H1 (cell line): ENCODE measurements around the gene DPRX. TPM values are rescaled to one million over a fixed set of nuclear protein-coding genes. Genes with fewer than 3 reads are reported as not detected.
"Not testable (repeated sequence)": the region's sequence is repeated elsewhere in the genome, so short reads cannot be mapped to it uniquely, and the experiment has no call there.

ENCODE experiments used
- CTCF ChIA-PET: fragments of 300-600 bp; sonication (Branson Sonifier 250); formaldehyde crosslinking; loops from one replicate; lab custom pipeline; 2021; ENCODE audit not compliant: partially characterized antibody; lab: Charles Lee
- POLR2A ChIA-PET: fragments of 300-600 bp; sonication (Branson Sonifier 250); formaldehyde crosslinking; loops from one replicate; lab custom pipeline; 2021; ENCODE audit warnings: inconsistent platforms; ENCODE audit not compliant: partially characterized antibody; lab: Charles Lee
- DNase-seq, 2 experiments: peaks; one replicate each; pipeline versions ENCODE4 v3.0.0 to v3.0.0-alpha.2; 2010 to 2022; ENCODE audit warnings: low spot score in 2 of 2, low read depth in 1 of 2, mixed read lengths in 1 of 2
- FAIRE-seq: peaks from 2 replicates; lab custom pipeline; 2011; peaks lifted over from hg19 to GRCh38; lab: Jason Lieb, UNC
- H2AFZ ChIP-seq: 2 replicates; pipeline ENCODE4 v1.8.1; 2012; ENCODE audit warnings: low read length, inconsistent platforms
- H2AK5ac ChIP-seq: 2 replicates; pipeline ENCODE4 v1.6.1; 2013; ENCODE audit warnings: low read depth, low read length
- H2BK120ac ChIP-seq: replicated peaks from 2 replicates; pipeline ENCODE3; 2013; ENCODE audit warnings: low read depth, low read length, inconsistent platforms
- H2BK12ac ChIP-seq: 2 replicates; pipeline ENCODE4 v1.6.1; 2013; ENCODE audit warnings: low read depth, low read length
- H2BK15ac ChIP-seq: 2 replicates; pipeline ENCODE4 v1.6.1; 2013; ENCODE audit warnings: low read length
- H2BK20ac ChIP-seq: 2 replicates; pipeline ENCODE4 v1.6.1; 2013; ENCODE audit warnings: low read length
- H2BK5ac ChIP-seq: 2 replicates; pipeline ENCODE4 v1.6.1; 2013; ENCODE audit warnings: low read depth, low read length
- H3K14ac ChIP-seq: 2 replicates; pipeline ENCODE4 v1.6.1; 2013; ENCODE audit warnings: inconsistent platforms; ENCODE audit not compliant: insufficient read length
- H3K18ac ChIP-seq: 2 replicates; pipeline ENCODE4 v1.6.1; 2013; ENCODE audit warnings: low read length; ENCODE audit errors: extremely low read depth
- H3K23ac ChIP-seq: 2 replicates; pipeline ENCODE4 v1.6.1; 2013; ENCODE audit warnings: inconsistent platforms; ENCODE audit not compliant: insufficient read length
- H3K23me2 ChIP-seq: 2 replicates; pipeline ENCODE4 v1.6.1; 2013; ENCODE audit warnings: low read depth, low read length
- H3K27ac ChIP-seq: 2 replicates; pipeline ENCODE4 v1.6.1; 2011; ENCODE audit warnings: low read depth, low read length, inconsistent platforms
- H3K27me3 ChIP-seq, 4 experiments: replicated peaks in 1 of 4; 1 replicate in 1 of 4; 2 replicates in 3 of 4; pipeline versions ENCODE4 v1.6.1 to v1.8.1; 2011 to 2013; ENCODE audit warnings: low read length in 3 of 4, mild to moderate bottlenecking in 3 of 4, inconsistent platforms in 2 of 4, mixed read lengths in 2 of 4, moderate library complexity in 1 of 4; ENCODE audit not compliant: control insufficient read depth in 3 of 4, insufficient read depth in 3 of 4; ENCODE audit errors: extremely low read depth in 1 of 4
- H3K36me3 ChIP-seq, 4 experiments: 2 replicates each; pipeline versions ENCODE4 v1.6.1 to v1.8.1; 2011 to 2013; ENCODE audit warnings: mild to moderate bottlenecking in 4 of 4, low read length in 3 of 4, moderate library complexity in 2 of 4, control low read depth in 1 of 4, inconsistent platforms in 1 of 4; ENCODE audit not compliant: insufficient read depth in 4 of 4, control insufficient read depth in 2 of 4
- H3K4ac ChIP-seq: replicated peaks from 2 replicates; pipeline ENCODE3; 2013; ENCODE audit warnings: low read length, low read depth, mixed read lengths, inconsistent platforms; ENCODE audit not compliant: insufficient read length
- H3K4me1 ChIP-seq, 4 experiments: replicated peaks in 1 of 4; 1 replicate in 1 of 4; 2 replicates in 3 of 4; pipeline versions ENCODE4 v1.6.1 to v1.8.1; 2011 to 2013; ENCODE audit warnings: low read length in 3 of 4, inconsistent platforms in 2 of 4, mixed read lengths in 1 of 4; ENCODE audit not compliant: insufficient read depth in 4 of 4, control insufficient read depth in 3 of 4
- H3K4me2 ChIP-seq, 2 experiments: 2 replicates each; pipeline versions ENCODE4 v1.6.1 to v1.8.1; 2011 to 2013; ENCODE audit warnings: low read depth in 2 of 2, low read length in 2 of 2, control low read depth in 1 of 2, inconsistent platforms in 1 of 2, mild to moderate bottlenecking in 1 of 2; ENCODE audit not compliant: insufficient read depth in 1 of 2
- H3K4me3 ChIP-seq, 4 experiments: fragments of 200-600, 300-600 bp in 1 of 4; sonication (generic), shearing (Covaris generic), sonication (Bioruptor Twin) in 1 of 4; 2 replicates each; pipeline versions ENCODE4 v1.5.1 to v1.8.1; 2011 to 2016; ENCODE audit warnings: low read length in 4 of 4, low read depth in 3 of 4, control low read depth in 2 of 4, inconsistent platforms in 2 of 4, mild to moderate bottlenecking in 2 of 4, mixed read lengths in 1 of 4, moderate library complexity in 1 of 4; ENCODE audit not compliant: insufficient read depth in 2 of 4; ENCODE audit errors: extremely low read depth in 1 of 4
- H3K56ac ChIP-seq: replicated peaks from 2 replicates; pipeline ENCODE3; 2013; ENCODE audit warnings: low read depth, mild to moderate bottlenecking, mixed read lengths, low read length, inconsistent platforms; ENCODE audit not compliant: insufficient read length
- H3K79me1 ChIP-seq: 2 replicates; pipeline ENCODE4 v1.6.1; 2013; ENCODE audit warnings: low read depth, low read length, control low read depth
- H3K79me2 ChIP-seq, 2 experiments: 2 replicates each; pipeline versions ENCODE4 v1.6.1 to v1.8.1; 2012 to 2013; ENCODE audit warnings: low read length in 2 of 2, mild to moderate bottlenecking in 2 of 2, inconsistent platforms in 1 of 2; ENCODE audit not compliant: insufficient read depth in 2 of 2, control insufficient read depth in 1 of 2
- H3K9ac ChIP-seq, 4 experiments: replicated peaks in 1 of 4; 1 replicate in 1 of 4; 2 replicates in 3 of 4; pipeline versions ENCODE4 v1.6.1 to v1.8.1; 2011 to 2013; ENCODE audit warnings: low read depth in 3 of 4, low read length in 3 of 4, control low read depth in 2 of 4, mild to moderate bottlenecking in 2 of 4, moderate library complexity in 2 of 4, inconsistent platforms in 1 of 4; ENCODE audit errors: extremely low read depth in 1 of 4
- H3K9me3 ChIP-seq, 2 experiments: 2 replicates each; pipeline versions ENCODE4 v1.6.1 to v1.8.1; 2012 to 2013; ENCODE audit warnings: mild to moderate bottlenecking in 2 of 2, moderate library complexity in 2 of 2, control low read depth in 1 of 2, inconsistent platforms in 1 of 2, low read depth in 1 of 2, low read length in 1 of 2, mixed read lengths in 1 of 2; ENCODE audit not compliant: insufficient read depth in 2 of 2
- H4K20me1 ChIP-seq, 2 experiments: replicated peaks in 1 of 2; 2 replicates each; pipeline versions ENCODE3 to v1.8.1; 2011 to 2013; ENCODE audit warnings: inconsistent platforms in 2 of 2, low read length in 2 of 2, mild to moderate bottlenecking in 1 of 2; ENCODE audit not compliant: insufficient read depth in 2 of 2, control insufficient read depth in 1 of 2
- H4K5ac ChIP-seq: 2 replicates; pipeline ENCODE4 v1.6.1; 2013; ENCODE audit warnings: low read length, low read depth, mixed read lengths, inconsistent platforms; ENCODE audit not compliant: insufficient read length
- H4K8ac ChIP-seq: 2 replicates; pipeline ENCODE4 v1.8.0; 2013; ENCODE audit warnings: mild to moderate bottlenecking, moderate library complexity, low read length, inconsistent platforms; ENCODE audit not compliant: insufficient read depth; ENCODE audit errors: extremely low read depth
- H4K91ac ChIP-seq: replicated peaks from 2 replicates; pipeline ENCODE3; 2013; ENCODE audit warnings: low read length, mixed read lengths, inconsistent platforms; ENCODE audit not compliant: insufficient read length
- CEBPB ChIP-seq: IDR thresholded peaks from 2 replicates; pipeline ENCODE4 v1.6.1; 2012; ENCODE audit warnings: low read depth, low read length
- WGBS, 2 experiments: shearing (Covaris generic) in 1 of 2; methylation state at CpG; one replicate each; pipeline versions ENCODE4 v1.1.6 to v1.1.7; 2013 to 2015; ENCODE audit warnings: low lambda C conversion rate in 2 of 2, mixed read lengths in 2 of 2, inconsistent platforms in 1 of 2, low coverage in 1 of 2, missing lambda C conversion rate in 1 of 2; ENCODE audit not compliant: insufficient replicate concordance in 2 of 2, insufficient coverage in 1 of 2, insufficient read length in 1 of 2; ENCODE audit errors: extremely low coverage in 1 of 2, missing lambda C conversion rate in 1 of 2; 5-methylcytosine and 5-hydroxymethylcytosine counted together
- polyA plus RNA-seq, 7 experiments: library from polyadenylated mRNA; depleted of rRNA in 3 of 7; stranded (reverse) in 5 of 7; unstranded in 2 of 7; fragments of >200 nt in 5 of 7; fragments of 200-250 nt in 2 of 7; gene quantifications; 1 replicate in 5 of 7; 2 replicates in 1 of 7; 4 replicates in 1 of 7; pipeline versions ENCODE4 v1.2.1 to v1.2.3, GENCODE V29; 2011 to 2013; ENCODE audit warnings: missing spikeins in 2 of 7, mixed read lengths in 2 of 7
- total RNA-seq: library from RNA; stranded (reverse); fragmentation: NEBNext Ultra II Directional; extraction: Animal tissue kit (Norgen Biotek cat#: 25700); gene quantifications from 2 replicates; pipeline ENCODE4 v1.2.1, GENCODE V29; 2021

The DPRX gene
- total and polyA plus RNA-seq, 2 of the 8 experiments (the other 6 are each of a cell fraction or from before 2014, with no cell fraction given) = not detected

- H3K27ac ChIP-seq, H3K79me1 ChIP-seq, H3K14ac ChIP-seq, H3K18ac ChIP-seq, H4K91ac ChIP-seq, H3K79me2 ChIP-seq, H2BK12ac ChIP-seq, H2BK5ac ChIP-seq, H2BK15ac ChIP-seq, H3K4me3 ChIP-seq, H4K20me1 ChIP-seq, H3K56ac ChIP-seq, H4K8ac ChIP-seq, DNase-seq, H3K4ac ChIP-seq, H2AFZ ChIP-seq, H2AK5ac ChIP-seq, H3K23me2 ChIP-seq, H2BK20ac ChIP-seq, H3K9me3 ChIP-seq, H4K5ac ChIP-seq, H3K23ac ChIP-seq, H3K36me3 ChIP-seq, H3K27me3 ChIP-seq, H2BK120ac ChIP-seq, H3K9ac ChIP-seq: not testable (repeated sequence)
- H3K4me2 ChIP-seq = 0 out of 4 replicates have a peak overlapping the region, but pooled peaks of 1 of the 2 experiments have one; percentile 48
- ChIA-PET POLR2A (interaction anchor here (1.4 kb wide), 1 partner anchor 146 kb away, joined by 3 read pairs; no protein-coding TSS in a partner anchor), CTCF (interaction anchor here (1.2 kb wide), 1 partner anchor 73 kb away, joined by 4 read pairs; no protein-coding TSS in a partner anchor)
- 50% methylated on average over 1 of the region's 3 CpGs; no CpG with 5 or more reads in 1 of the 2 experiments for WGBS, 2 experiments
- peak; percentile 86 for TF ChIP-seq CEBPB
- peaks cover 4 to 20% (median 15%) of the 10 kb centered on the region in 4 experiments for H3K4me1 ChIP-seq
- FAIRE-seq = peak; percentile 84
These were observed 34.5 kb downstream of the DPRX start for GRCh38 chr19:53666331-53666730.
